H9 (cell line): ENCODE data around the gene SRSF12. TPM values are rescaled to one million over a fixed set of nuclear protein-coding genes. Genes with fewer than 3 reads are reported as not detected.

ENCODE experiments used
- DNase-seq: peaks from one replicate; pipeline ENCODE4 v3.0.0-alpha.2; 2017
- H2AFZ ChIP-seq: one replicate; pipeline ENCODE4 v1.6.1; 2013; ENCODE audit warnings: mild to moderate bottlenecking, low read length, control low read depth, moderate library complexity
- H2AK5ac ChIP-seq: 2 replicates; pipeline ENCODE4 v1.6.1; 2013; ENCODE audit warnings: low read length, control low read depth, mixed read lengths; ENCODE audit not compliant: insufficient read length
- H2BK120ac ChIP-seq: one replicate; pipeline ENCODE4 v1.6.1; 2013; ENCODE audit warnings: low read depth, mild to moderate bottlenecking, low read length, control low read depth, inconsistent platforms; ENCODE audit not compliant: poor library complexity, severe bottlenecking
- H2BK12ac ChIP-seq: 2 replicates; pipeline ENCODE4 v1.6.1; 2013; ENCODE audit warnings: low read length, control low read depth, mixed read lengths, low read depth; ENCODE audit not compliant: insufficient read length
- H2BK15ac ChIP-seq: 2 replicates; pipeline ENCODE4 v1.6.1; 2013; ENCODE audit warnings: low read depth, low read length, control low read depth
- H2BK20ac ChIP-seq: one replicate; pipeline ENCODE4 v1.6.1; 2013; ENCODE audit warnings: low read depth, mild to moderate bottlenecking, low read length, control low read depth, inconsistent platforms; ENCODE audit not compliant: poor library complexity, severe bottlenecking
- H2BK5ac ChIP-seq: 2 replicates; pipeline ENCODE4 v1.6.1; 2013; ENCODE audit warnings: low read length, control low read depth, mixed read lengths; ENCODE audit not compliant: insufficient read length
- H3K14ac ChIP-seq: 2 replicates; pipeline ENCODE4 v1.6.1; 2013; ENCODE audit warnings: low read length, control low read depth; ENCODE audit not compliant: insufficient read depth
- H3K18ac ChIP-seq: 2 replicates; pipeline ENCODE4 v1.6.1; 2013; ENCODE audit warnings: low read depth, mild to moderate bottlenecking, mixed read lengths, low read length, control low read depth; ENCODE audit not compliant: insufficient read length
- H3K23ac ChIP-seq: 2 replicates; pipeline ENCODE4 v1.6.1; 2013; ENCODE audit warnings: low read length, control low read depth, mixed read lengths, low read depth; ENCODE audit not compliant: insufficient read length
- H3K23me2 ChIP-seq: 2 replicates; pipeline ENCODE4 v1.6.1; 2013; ENCODE audit warnings: low read depth, mild to moderate bottlenecking, mixed read lengths, low read length, control low read depth; ENCODE audit not compliant: insufficient read length, poor library complexity, severe bottlenecking
- H3K27ac ChIP-seq: 2 replicates; pipeline ENCODE4 v1.5.1; 2013; ENCODE audit warnings: low read length, control low read depth, mixed read lengths, low read depth; ENCODE audit not compliant: insufficient read length
- H3K27me3 ChIP-seq: 2 replicates; pipeline ENCODE4 v1.6.1; 2013; ENCODE audit warnings: low read length, control low read depth, inconsistent platforms; ENCODE audit not compliant: insufficient read depth
- H3K4ac ChIP-seq: 2 replicates; pipeline ENCODE4 v1.6.1; 2013; ENCODE audit warnings: low read depth, mild to moderate bottlenecking, control low read depth, inconsistent platforms, low read length, moderate library complexity
- H3K4me1 ChIP-seq: 2 replicates; pipeline ENCODE4 v1.6.1; 2013; ENCODE audit warnings: low read length, control low read depth, inconsistent platforms; ENCODE audit not compliant: insufficient read depth
- H3K4me2 ChIP-seq: 2 replicates; pipeline ENCODE4 v1.6.1; 2013; ENCODE audit warnings: low read length, control low read depth, mixed read lengths; ENCODE audit not compliant: insufficient read length, insufficient read depth
- H3K56ac ChIP-seq: 2 replicates; pipeline ENCODE4 v1.6.1; 2013; ENCODE audit warnings: low read depth, mild to moderate bottlenecking, mixed read lengths, low read length, control low read depth; ENCODE audit not compliant: insufficient read length
- H3K79me1 ChIP-seq: 2 replicates; pipeline ENCODE4 v1.6.1; 2013; ENCODE audit warnings: low read depth, mild to moderate bottlenecking, moderate library complexity, low read length, control low read depth, inconsistent platforms; ENCODE audit not compliant: insufficient read depth, poor library complexity, severe bottlenecking
- H3K79me2 ChIP-seq: 2 replicates; pipeline ENCODE4 v1.6.1; 2013; ENCODE audit warnings: low read length, control low read depth, inconsistent platforms; ENCODE audit not compliant: insufficient read depth
- H3K9ac ChIP-seq: 2 replicates; pipeline ENCODE4 v1.6.1; 2013; ENCODE audit warnings: low read length, control low read depth, mixed read lengths; ENCODE audit not compliant: insufficient read length; ENCODE audit errors: extremely low read depth
- H3K9me3 ChIP-seq: one replicate; pipeline ENCODE4 v1.6.1; 2013; ENCODE audit warnings: low read depth, low read length, inconsistent platforms; ENCODE audit not compliant: control insufficient read depth
- H3T11ph ChIP-seq: one replicate; pipeline ENCODE4 v1.6.1; 2013; ENCODE audit warnings: mild to moderate bottlenecking, low read length, control low read depth, inconsistent platforms
- H4K20me1 ChIP-seq: one replicate; pipeline ENCODE4 v1.6.1; 2013; ENCODE audit not compliant: control insufficient read depth, insufficient read length, insufficient read depth
- H4K5ac ChIP-seq: 2 replicates; pipeline ENCODE4 v1.6.1; 2013; ENCODE audit warnings: low read depth, mild to moderate bottlenecking, mixed read lengths, low read length, control low read depth; ENCODE audit not compliant: insufficient read length
- H4K8ac ChIP-seq: replicated peaks from 2 replicates; pipeline ENCODE4 v1.6.1; 2013; ENCODE audit warnings: low read length, control low read depth, mixed read lengths, low read depth; ENCODE audit not compliant: insufficient read length
- H4K91ac ChIP-seq: 2 replicates; pipeline ENCODE4 v1.6.1; 2013; ENCODE audit warnings: low read depth, mild to moderate bottlenecking, moderate library complexity, mixed read lengths, low read length, control low read depth; ENCODE audit not compliant: insufficient read length
- H3K27ac Mint-ChIP-seq, 3 experiments: 2 replicates in 2 of 3; 3 replicates in 1 of 3; pipeline ENCODE4 v1.8.0; 2020 to 2021; ENCODE audit warnings: mixed read lengths in 3 of 3, mild to moderate bottlenecking in 1 of 3, moderate library complexity in 1 of 3
- H3K27me3 Mint-ChIP-seq: 2 replicates; pipeline ENCODE4 v1.8.0; 2021; ENCODE audit warnings: low read depth, mild to moderate bottlenecking, moderate library complexity, mixed read lengths
- H3K36me3 Mint-ChIP-seq, 3 experiments: 2 replicates in 2 of 3; 3 replicates in 1 of 3; pipeline ENCODE4 v1.8.0; 2020 to 2021; ENCODE audit warnings: low read depth in 3 of 3, mixed read lengths in 3 of 3; ENCODE audit not compliant: insufficient read depth in 1 of 3
- H3K4me1 Mint-ChIP-seq, 2 experiments: 2 replicates each; pipeline ENCODE4 v1.8.0; 2020; ENCODE audit warnings: mixed read lengths in 2 of 2
- H3K4me3 Mint-ChIP-seq, 2 experiments: 2 replicates in 1 of 2; 3 replicates in 1 of 2; pipeline ENCODE4 v1.8.0; 2020 to 2021; ENCODE audit warnings: mild to moderate bottlenecking in 2 of 2, mixed read lengths in 2 of 2, moderate library complexity in 1 of 2
- H3K9me3 Mint-ChIP-seq, 2 experiments: 2 replicates in 1 of 2; 3 replicates in 1 of 2; pipeline ENCODE4 v1.8.0; 2020; ENCODE audit warnings: mild to moderate bottlenecking in 2 of 2, mixed read lengths in 2 of 2, moderate library complexity in 1 of 2
- WGBS: extraction: QIAGEN DNeasy Blood & Tissue Kit; methylation state at CpG from one replicate; pipeline ENCODE4 v1.1.7; 2013; ENCODE audit warnings: missing lambda C conversion rate, low lambda C conversion rate, mixed read lengths; ENCODE audit not compliant: insufficient read length; ENCODE audit errors: extremely low coverage; 5-methylcytosine and 5-hydroxymethylcytosine counted together
- total RNA-seq: library from RNA; stranded (reverse); gene quantifications from 2 replicates; pipeline ENCODE4 v1.2.1, GENCODE V29; 2021
- TF ChIP-seq, protein P1 (sequence below): fragments of 200-600 bp; sonication (generic); conservative IDR thresholded peaks from 3 replicates; pipeline ENCODE4 v1.8.0; 2021; ENCODE audit warnings: antibody characterized with exemption, mild to moderate bottlenecking

The SRSF12 gene
- total RNA-seq, 1 experiment from 2014 or later, result 7.6 TPM

DNA sequence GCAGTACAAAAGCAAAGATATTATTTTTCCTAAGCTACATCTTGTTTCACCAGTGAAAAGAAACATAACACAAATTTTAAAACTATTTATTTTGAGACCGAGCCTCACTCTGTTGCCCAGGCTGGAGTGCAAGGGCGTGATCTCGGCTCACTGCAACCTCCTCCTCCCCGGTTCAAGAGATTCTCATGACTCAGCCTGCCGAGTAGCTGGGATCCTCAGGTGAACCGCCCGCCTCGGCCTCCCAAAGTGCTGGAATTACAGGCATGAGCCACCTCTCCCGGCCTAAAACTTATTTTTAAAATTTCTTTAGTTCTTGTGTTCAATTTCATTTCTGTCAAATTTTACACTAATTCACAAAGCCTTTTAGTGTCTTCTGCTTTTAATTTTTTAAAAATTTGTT is 5.9 kb downstream of the SRSF12 start:
- no peak overlapping the region for H4K91ac ChIP-seq
- H3K56ac ChIP-seq, result no peak overlapping the region
- no peak overlapping the region for H3K4me2 ChIP-seq
- no peaks in the 10 kb centered on the region for H3K79me2 ChIP-seq
- WGBS, result no CpG with 5 or more reads among the region's 9 CpGs
- DNase-seq, result no peak
- H3K27me3 ChIP-seq, result peaks cover 2% of the 10 kb centered on the region; the same call in 1 of the 2 replicates
- no peaks in the 10 kb centered on the region for H3K9me3 ChIP-seq
- H2AFZ ChIP-seq, result no peak overlapping the region
- no peak overlapping the region for H2BK120ac ChIP-seq
- no peaks in the 10 kb centered on the region for H3K9me3 Mint-ChIP-seq
- no peak overlapping the region for H2BK20ac ChIP-seq
- H4K8ac ChIP-seq, result no peak overlapping the region
- H3K27me3 Mint-ChIP-seq, result peaks cover 12% of the 10 kb centered on the region
- no peak overlapping the region for H2BK15ac ChIP-seq
- no peak overlapping the region for H3K9ac ChIP-seq
- H3K14ac ChIP-seq, result no peak overlapping the region
- H3K4me1 Mint-ChIP-seq, result peaks cover 2 to 5% of the 10 kb centered on the region in 2 experiments; a peak in 3 of 4 replicates
- H3K79me1 ChIP-seq, result no peaks in the 10 kb centered on the region
- H3T11ph ChIP-seq, result no peak overlapping the region
- TF ChIP-seq, protein P1, sequence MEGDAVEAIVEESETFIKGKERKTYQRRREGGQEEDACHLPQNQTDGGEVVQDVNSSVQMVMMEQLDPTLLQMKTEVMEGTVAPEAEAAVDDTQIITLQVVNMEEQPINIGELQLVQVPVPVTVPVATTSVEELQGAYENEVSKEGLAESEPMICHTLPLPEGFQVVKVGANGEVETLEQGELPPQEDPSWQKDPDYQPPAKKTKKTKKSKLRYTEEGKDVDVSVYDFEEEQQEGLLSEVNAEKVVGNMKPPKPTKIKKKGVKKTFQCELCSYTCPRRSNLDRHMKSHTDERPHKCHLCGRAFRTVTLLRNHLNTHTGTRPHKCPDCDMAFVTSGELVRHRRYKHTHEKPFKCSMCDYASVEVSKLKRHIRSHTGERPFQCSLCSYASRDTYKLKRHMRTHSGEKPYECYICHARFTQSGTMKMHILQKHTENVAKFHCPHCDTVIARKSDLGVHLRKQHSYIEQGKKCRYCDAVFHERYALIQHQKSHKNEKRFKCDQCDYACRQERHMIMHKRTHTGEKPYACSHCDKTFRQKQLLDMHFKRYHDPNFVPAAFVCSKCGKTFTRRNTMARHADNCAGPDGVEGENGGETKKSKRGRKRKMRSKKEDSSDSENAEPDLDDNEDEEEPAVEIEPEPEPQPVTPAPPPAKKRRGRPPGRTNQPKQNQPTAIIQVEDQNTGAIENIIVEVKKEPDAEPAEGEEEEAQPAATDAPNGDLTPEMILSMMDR, result no peak
- H3K4me1 ChIP-seq, result no peaks in the 10 kb centered on the region
- H4K20me1 ChIP-seq, result no peaks in the 10 kb centered on the region
- H2AK5ac ChIP-seq, result no peak overlapping the region
- no peak overlapping the region for H2BK12ac ChIP-seq
- no peaks in the 10 kb centered on the region; a peak in 2 of 7 replicates for H3K36me3 Mint-ChIP-seq
- H3K18ac ChIP-seq, result no peak overlapping the region
- H3K23me2 ChIP-seq, result peaks cover under 1% of the 10 kb centered on the region
- no peak overlapping the region for H3K27ac Mint-ChIP-seq
- H2BK5ac ChIP-seq, result no peak overlapping the region
- no peak overlapping the region for H3K4ac ChIP-seq
- no peak overlapping the region for H3K27ac ChIP-seq
- H3K23ac ChIP-seq, result no peak overlapping the region
- no peak overlapping the region for H4K5ac ChIP-seq
- no peak overlapping the region for H3K4me3 Mint-ChIP-seq
